HEK293T (cell line): Measurements from ENCODE around the gene TSPAN33.

Source experiments
- ARNT ChIP-seq: fragments of 450-650 bp; IDR thresholded peaks from 2 replicates; pipeline ENCODE4 v1.6.1; 2017; ENCODE audit warnings: mild to moderate bottlenecking
- BHLHE40 ChIP-seq: fragments of 450-650 bp; IDR thresholded peaks from 2 replicates; pipeline ENCODE4 v1.6.1; 2016; ENCODE audit warnings: mild to moderate bottlenecking, moderate library complexity, borderline replicate concordance
- CTBP1 ChIP-seq: fragments of 450-650 bp; IDR thresholded peaks from 2 replicates; pipeline ENCODE4 v1.6.1; 2016; ENCODE audit warnings: borderline replicate concordance
- ELF4 ChIP-seq: fragments of 450-650 bp; IDR thresholded peaks from 2 replicates; pipeline ENCODE4 v1.6.1; 2017; ENCODE audit warnings: antibody characterized with exemption
- FOXA1 ChIP-seq: fragments of 450-650 bp; IDR thresholded peaks from 2 replicates; pipeline ENCODE4 v1.6.1; 2016; ENCODE audit warnings: mild to moderate bottlenecking
- FOXK2 ChIP-seq: fragments of 450-650 bp; IDR thresholded peaks from 2 replicates; pipeline ENCODE4 v1.6.1; 2016; ENCODE audit warnings: mild to moderate bottlenecking
- FOXM1 ChIP-seq: fragments of 450-650 bp; IDR thresholded peaks from 2 replicates; pipeline ENCODE4 v1.6.1; 2017; ENCODE audit warnings: mild to moderate bottlenecking, borderline replicate concordance
- L3MBTL2 ChIP-seq: fragments of 450-650 bp; conservative IDR thresholded peaks from 2 replicates; pipeline ENCODE4 v1.6.1; 2016; ENCODE audit warnings: mild to moderate bottlenecking
- LEF1 ChIP-seq: fragments of 450-650 bp; IDR thresholded peaks from 2 replicates; pipeline ENCODE4 v1.6.1; 2017; ENCODE audit warnings: mild to moderate bottlenecking, borderline replicate concordance
- NFRKB ChIP-seq: fragments of 450-650 bp; IDR thresholded peaks from 2 replicates; pipeline ENCODE4 v1.6.1; 2016; ENCODE audit warnings: mild to moderate bottlenecking, moderate library complexity
- SP1 ChIP-seq: fragments of 450-650 bp; IDR thresholded peaks from 2 replicates; pipeline ENCODE4 v1.6.1; 2017
- SUZ12 ChIP-seq: fragments of 450-650 bp; IDR thresholded peaks from 2 replicates; pipeline ENCODE4 v1.6.1; 2016; ENCODE audit warnings: mild to moderate bottlenecking
- TARDBP ChIP-seq: fragments of 450-650 bp; IDR thresholded peaks from 2 replicates; pipeline ENCODE4 v1.6.1; 2016
- ZNF384 ChIP-seq: fragments of 450-650 bp; IDR thresholded peaks from 2 replicates; pipeline ENCODE4 v1.6.1; 2016

DNA sequence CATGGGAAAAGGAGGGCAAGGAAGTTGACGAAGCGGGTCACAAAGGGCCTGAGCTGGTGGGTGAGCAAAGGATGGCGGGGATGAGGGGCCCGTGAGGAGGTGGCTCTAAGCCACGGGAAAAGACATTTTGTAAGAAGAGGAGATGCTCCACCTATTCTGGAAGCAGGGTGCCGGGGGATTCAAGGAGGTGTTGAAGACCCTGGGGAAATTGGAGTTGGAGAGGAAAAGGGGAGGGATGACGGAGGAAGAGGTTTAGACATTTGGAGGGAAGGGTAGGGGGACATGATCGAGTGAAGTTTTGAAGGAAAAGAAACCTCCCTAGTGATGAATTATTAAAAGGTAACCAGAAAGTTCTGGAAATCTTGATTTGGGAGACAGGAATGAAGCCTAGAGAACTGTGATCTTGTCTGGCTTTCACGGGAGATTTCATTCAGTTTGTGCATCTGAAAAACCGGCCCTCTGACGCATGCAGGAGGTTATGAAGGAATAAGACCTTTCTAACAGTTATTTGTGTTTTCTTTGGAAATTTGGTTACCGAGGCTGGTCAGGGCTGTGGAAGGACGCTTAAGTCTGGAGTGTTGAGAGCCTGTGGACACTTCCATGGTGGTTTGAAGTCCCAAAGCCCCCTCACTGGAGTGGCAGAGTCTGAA, 45.3 kb downstream of the TSPAN33 start:
- TF ChIP-seq TARDBP (no peak), LEF1 (no peak), SP1 (no peak), FOXM1 (no peak), CTBP1 (no peak), ELF4 (no peak), ZNF384 (no peak), BHLHE40 (no peak), FOXA1 (no peak), NFRKB (no peak), ARNT (no peak), L3MBTL2 (no peak; the same call in 1 of the 2 replicates), SUZ12 (no peak), FOXK2 (no peak)
